Body of pancreas (tissue), 4 donors: ENCODE measurements around the gene SRSF9.
A peak's percentile ranks its signal among the peaks of the same experiment; 100 is the strongest.

ENCODE experiments used
- POLR2A ChIP-seq, 3 donors: fragments of 450-650 bp; IDR thresholded peaks; one replicate each; pipeline ENCODE4 v1.6.1; 2016; ENCODE audit warnings: antibody characterized with exemption in 3 of 3, mild to moderate bottlenecking in 2 of 3
- TF ChIP-seq, protein P1 (sequence below), 7 experiments: fragments of 450-650 bp in 4 of 7; fragments of 200-600 bp in 3 of 7; sonication (generic) in 3 of 7; IDR thresholded peaks; one replicate each; pipeline ENCODE4 v1.5.1; 2016 to 2019; ENCODE audit warnings: antibody characterized with exemption in 7 of 7

DNA sequence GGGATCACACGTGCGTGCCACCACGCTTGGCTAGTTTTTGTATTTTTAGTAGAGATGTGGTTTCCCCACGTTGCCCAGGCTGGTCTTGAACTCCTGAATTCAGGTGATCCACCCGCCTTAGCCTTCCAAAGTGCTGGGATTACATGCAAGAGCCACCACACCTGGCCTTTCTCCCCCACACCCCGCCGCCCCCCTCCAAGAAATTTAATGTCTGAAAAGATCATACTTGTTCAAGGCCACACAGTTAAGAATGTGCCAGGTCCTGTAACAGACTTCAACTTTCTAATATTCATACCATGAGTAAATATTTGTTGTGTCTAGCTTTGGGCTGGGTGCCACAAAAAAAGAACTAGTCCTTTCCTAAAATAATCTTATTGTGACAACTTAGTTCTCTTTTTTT, 14.2 kb downstream of the SRSF9 start:
- peak in 1 of 3 donors; percentile 13 for TF ChIP-seq POLR2A (IDR thresholded peaks at IDR 0.05)
- TF ChIP-seq, protein P1, sequence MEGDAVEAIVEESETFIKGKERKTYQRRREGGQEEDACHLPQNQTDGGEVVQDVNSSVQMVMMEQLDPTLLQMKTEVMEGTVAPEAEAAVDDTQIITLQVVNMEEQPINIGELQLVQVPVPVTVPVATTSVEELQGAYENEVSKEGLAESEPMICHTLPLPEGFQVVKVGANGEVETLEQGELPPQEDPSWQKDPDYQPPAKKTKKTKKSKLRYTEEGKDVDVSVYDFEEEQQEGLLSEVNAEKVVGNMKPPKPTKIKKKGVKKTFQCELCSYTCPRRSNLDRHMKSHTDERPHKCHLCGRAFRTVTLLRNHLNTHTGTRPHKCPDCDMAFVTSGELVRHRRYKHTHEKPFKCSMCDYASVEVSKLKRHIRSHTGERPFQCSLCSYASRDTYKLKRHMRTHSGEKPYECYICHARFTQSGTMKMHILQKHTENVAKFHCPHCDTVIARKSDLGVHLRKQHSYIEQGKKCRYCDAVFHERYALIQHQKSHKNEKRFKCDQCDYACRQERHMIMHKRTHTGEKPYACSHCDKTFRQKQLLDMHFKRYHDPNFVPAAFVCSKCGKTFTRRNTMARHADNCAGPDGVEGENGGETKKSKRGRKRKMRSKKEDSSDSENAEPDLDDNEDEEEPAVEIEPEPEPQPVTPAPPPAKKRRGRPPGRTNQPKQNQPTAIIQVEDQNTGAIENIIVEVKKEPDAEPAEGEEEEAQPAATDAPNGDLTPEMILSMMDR (IDR thresholded peaks at IDR 0.05) = no peak
